C4-2B (cell line): ENCODE results near the gene GIMD1.

ENCODE experiments used
- CTCF ChIP-seq: fragments of 450-650 bp; conservative IDR thresholded peaks from 2 replicates; pipeline ENCODE4 v1.5.1; 2017; ENCODE audit warnings: mild to moderate bottlenecking
- ZFX ChIP-seq: fragments of 450-650 bp; IDR thresholded peaks from 2 replicates; pipeline ENCODE4 v1.6.1; 2017

- TF ChIP-seq CTCF (no peak), ZFX (no peak)
Observed at GRCh38 chr4:106385853-106386393, 17.3 kb upstream of the GIMD1 start.
